A549 (cell line): ENCODE measurements around the gene APMAP. TPM values are rescaled to one million over a fixed set of nuclear protein-coding genes. Genes with fewer than 3 reads are reported as not detected.

ENCODE experiments used
- ATAC-seq, 2 experiments: fragments of 200-7000 bp in 1 of 2; fragments of >200 bp in 1 of 2; cut with Nextera tagmentation in 1 of 2; cut with Tn5 transposase in 1 of 2; 3 replicates each; pipeline versions ENCODE4 v1.8.0 to v1.9.1; 2018 to 2020; ENCODE audit warnings: mild to moderate bottlenecking in 1 of 2, moderate library complexity in 1 of 2
- CTCF ChIA-PET: fragments of 300-600 bp; sonication (Branson Sonifier 250); formaldehyde crosslinking; extraction: SDS; loops from one replicate; lab custom pipeline; 2021; ENCODE audit warnings: antibody characterized with exemption, inconsistent platforms; lab: Yijun Ruan, JAX
- POLR2A ChIA-PET: fragments of 350-600 bp; formaldehyde crosslinking; extraction: SDS; loops from one replicate; lab custom pipeline; 2021; ENCODE audit warnings: antibody characterized with exemption, inconsistent platforms; lab: Yijun Ruan, JAX
- DNase-seq, 2 experiments: peaks; one replicate each; pipeline versions ENCODE4 v3.0.0 to v3.0.0-alpha.2; 2011 to 2016; ENCODE audit warnings: low read depth in 1 of 2, low spot score in 1 of 2
- FAIRE-seq: peaks from 2 replicates; lab custom pipeline; 2011; peaks lifted over from hg19 to GRCh38; lab: Jason Lieb, UNC
- H3K27ac ChIP-seq, 2 experiments: fragments of >200 bp; sonication (Bioruptor Twin); formaldehyde crosslinking; 3 replicates each; pipeline ENCODE4 v1.5.1; 2016 to 2017
- H3K4me1 ChIP-seq: fragments of >200 bp; sonication (Bioruptor Twin); formaldehyde crosslinking; 3 replicates; pipeline ENCODE4 v1.6.1; 2016
- H3K4me2 ChIP-seq: fragments of >200 bp; sonication (Bioruptor Twin); formaldehyde crosslinking; 3 replicates; pipeline ENCODE4 v1.6.1; 2016
- H3K4me3 ChIP-seq: fragments of >200 bp; sonication (Bioruptor Twin); formaldehyde crosslinking; 3 replicates; pipeline ENCODE4 v1.5.1; 2016
- H3K9me3 ChIP-seq: fragments of >200 bp; sonication (Bioruptor Twin); formaldehyde crosslinking; 3 replicates; pipeline ENCODE4 v1.6.1; 2016
- BHLHE40 ChIP-seq: IDR thresholded peaks from 2 replicates; pipeline ENCODE4 v1.6.1; 2012; ENCODE audit warnings: low read depth, low read length, inconsistent platforms
- CHD4 ChIP-seq: fragments of 200-600 bp; sonication (generic); IDR thresholded peaks from 2 replicates; pipeline ENCODE4 v1.6.1; 2016; ENCODE audit warnings: antibody characterized with exemption, mild to moderate bottlenecking, borderline replicate concordance
- EHMT2 ChIP-seq: fragments of 200-600 bp; sonication (generic); IDR thresholded peaks from 2 replicates; pipeline ENCODE4 v1.6.1; 2016; ENCODE audit warnings: antibody characterized with exemption, low read depth, mild to moderate bottlenecking, moderate library complexity
- ESRRA ChIP-seq: fragments of 150-350 bp; IDR thresholded peaks from 2 replicates; pipeline ENCODE4 v1.6.1; 2014; ENCODE audit warnings: mild to moderate bottlenecking, low read length, borderline replicate concordance
- FOSB ChIP-seq: fragments of 250-450 bp; sonication (Bioruptor Pico); IDR thresholded peaks from 2 replicates; pipeline ENCODE4 v1.5.0; 2020; ENCODE audit warnings: mild to moderate bottlenecking, moderate library complexity
- FOSL2 ChIP-seq, 2 experiments: fragments of 450-650 bp in 1 of 2; fragments of >200 bp in 1 of 2; sonication (Bioruptor Twin) in 1 of 2; formaldehyde crosslinking; IDR thresholded peaks; 2 replicates each; pipeline versions ENCODE4 v1.5.0 to v1.6.1; 2016 to 2020; ENCODE audit warnings: mild to moderate bottlenecking in 1 of 2, moderate library complexity in 1 of 2
- GATA3 ChIP-seq: IDR thresholded peaks from 2 replicates; pipeline ENCODE4 v1.6.1; 2012; ENCODE audit warnings: borderline replicate concordance
- HOXB13 ChIP-seq: fragments of 250-450 bp; sonication (Bioruptor Pico); IDR thresholded peaks from 2 replicates; pipeline ENCODE4 v1.5.0; 2020; ENCODE audit warnings: low read depth, mild to moderate bottlenecking, moderate library complexity
- JUNB ChIP-seq: fragments of >200 bp; sonication (Bioruptor Twin); formaldehyde crosslinking; IDR thresholded peaks from 2 replicates; pipeline ENCODE4 v1.6.1; 2016
- KDM1A ChIP-seq: fragments of 200-600 bp; sonication (generic); IDR thresholded peaks from 2 replicates; pipeline ENCODE4 v1.6.1; 2016; ENCODE audit warnings: low read depth, mild to moderate bottlenecking
- MAZ ChIP-seq: fragments of 150-350 bp; IDR thresholded peaks from 2 replicates; pipeline ENCODE4 v1.6.1; 2014; ENCODE audit warnings: antibody characterized with exemption, low read depth, low read length, borderline replicate concordance
- NR3C1 ChIP-seq: fragments of >200 bp; sonication (Bioruptor Twin); formaldehyde crosslinking; IDR thresholded peaks from 3 replicates; pipeline ENCODE4 v1.6.1; 2017
- PHF8 ChIP-seq: fragments of 200-600 bp; sonication (generic); IDR thresholded peaks from 2 replicates; pipeline ENCODE4 v1.6.1; 2016; ENCODE audit warnings: low read depth, mild to moderate bottlenecking, antibody characterized with exemption, moderate library complexity, borderline replicate concordance
- POLR2AphosphoS2 ChIP-seq: conservative IDR thresholded peaks from 2 replicates; pipeline ENCODE4 v1.6.1; 2012; ENCODE audit warnings: low read length, improper control_type of control experiment, inconsistent platforms
- RARB ChIP-seq: fragments of 250-450 bp; sonication (Bioruptor Pico); IDR thresholded peaks from 2 replicates; pipeline ENCODE4 v1.8.0; 2021; ENCODE audit warnings: mild to moderate bottlenecking, moderate library complexity
- RNF2 ChIP-seq: fragments of 200-600 bp; sonication (generic); IDR thresholded peaks from 2 replicates; pipeline ENCODE4 v1.6.1; 2016; ENCODE audit warnings: low read depth, mild to moderate bottlenecking, antibody characterized with exemption, moderate library complexity, borderline replicate concordance
- TFCP2L1 ChIP-seq: fragments of 250-450 bp; sonication (Bioruptor Pico); IDR thresholded peaks from 2 replicates; pipeline ENCODE4 v1.5.0; 2021; ENCODE audit warnings: mild to moderate bottlenecking
- ZC3H11A ChIP-seq: fragments of 450-650 bp; IDR thresholded peaks from 2 replicates; pipeline ENCODE4 v1.6.1; 2014; ENCODE audit warnings: antibody characterized with exemption, mild to moderate bottlenecking
- ZNF302 ChIP-seq: fragments of 250-450 bp; sonication (Bioruptor Pico); IDR thresholded peaks from 2 replicates; pipeline ENCODE4 v1.9.0; 2021; ENCODE audit warnings: inconsistent platforms, mild to moderate bottlenecking, moderate library complexity
- ZSCAN20 ChIP-seq: fragments of 250-450 bp; sonication (Bioruptor Pico); IDR thresholded peaks from 2 replicates; pipeline ENCODE4 v1.8.0; 2022; ENCODE audit warnings: mild to moderate bottlenecking, moderate library complexity
- WGBS: methylation state at CpG from one replicate; pipeline ENCODE4 v1.1.6; 2017; ENCODE audit errors: missing lambda C conversion rate; 5-methylcytosine and 5-hydroxymethylcytosine counted together
- polyA plus RNA-seq, 4 experiments: library from polyadenylated mRNA; depleted of rRNA in 3 of 4; stranded (reverse); fragments of >200 nt; fragmentation: RNase III in 1 of 4; extraction: RNeasy Plus Mini Kit Qiagen cat#74134 plus additional on column Dnase treatment in 1 of 4; gene quantifications; 2 replicates in 3 of 4; 3 replicates in 1 of 4; pipeline ENCODE4 v1.2.3, GENCODE V29; 2011 to 2017
- TF ChIP-seq, protein P1 (sequence below): IDR thresholded peaks from 2 replicates; pipeline ENCODE4 v1.6.1; 2012; ENCODE audit warnings: low read depth, borderline replicate concordance
- TF ChIP-seq, protein P2 (sequence below): fragments of >200 bp; sonication (Bioruptor Twin); formaldehyde crosslinking; IDR thresholded peaks from 3 replicates; pipeline ENCODE4 v1.6.1; 2016
- TF ChIP-seq, protein P3 (sequence below): fragments of >200 bp; sonication (Bioruptor Twin); formaldehyde crosslinking; IDR thresholded peaks from 3 replicates; pipeline ENCODE4 v1.5.1; 2016
- TF ChIP-seq, protein P4 (sequence below): IDR thresholded peaks from 2 replicates; pipeline ENCODE4 v1.6.1; 2012

Gene APMAP
- polyA plus RNA-seq, 2 of the 4 experiments (the other 2 are of a cell fraction), result 113 to 141 TPM

DNA sequence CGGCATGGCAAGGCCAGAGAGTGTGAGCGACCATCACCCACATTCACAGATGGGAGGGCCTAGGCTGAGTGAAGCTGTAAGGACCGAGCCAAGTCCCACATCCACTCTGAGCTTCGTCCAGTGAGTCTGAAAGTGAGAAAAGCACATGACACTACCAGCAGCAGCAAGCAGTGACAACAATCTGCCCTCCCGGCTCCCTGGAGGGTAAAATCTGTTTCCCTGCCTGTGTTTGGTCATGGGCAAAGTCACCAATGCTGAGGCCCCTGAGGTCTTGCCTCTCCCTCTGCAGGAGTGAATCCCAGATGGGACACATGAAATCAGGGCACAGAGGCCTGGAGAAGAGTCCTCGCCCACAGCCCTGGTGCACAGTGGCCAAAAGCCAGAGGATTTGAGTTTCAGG is 49.9 kb downstream of the APMAP start:
- TF ChIP-seq, protein P1, sequence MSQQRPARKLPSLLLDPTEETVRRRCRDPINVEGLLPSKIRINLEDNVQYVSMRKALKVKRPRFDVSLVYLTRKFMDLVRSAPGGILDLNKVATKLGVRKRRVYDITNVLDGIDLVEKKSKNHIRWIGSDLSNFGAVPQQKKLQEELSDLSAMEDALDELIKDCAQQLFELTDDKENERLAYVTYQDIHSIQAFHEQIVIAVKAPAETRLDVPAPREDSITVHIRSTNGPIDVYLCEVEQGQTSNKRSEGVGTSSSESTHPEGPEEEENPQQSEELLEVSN, result no peak
- no peak for TF ChIP-seq RNF2
- TF ChIP-seq PHF8, result no peak
- TF ChIP-seq TFCP2L1 (CRISPR knock-in tag), result no peak
- TF ChIP-seq, protein P2, sequence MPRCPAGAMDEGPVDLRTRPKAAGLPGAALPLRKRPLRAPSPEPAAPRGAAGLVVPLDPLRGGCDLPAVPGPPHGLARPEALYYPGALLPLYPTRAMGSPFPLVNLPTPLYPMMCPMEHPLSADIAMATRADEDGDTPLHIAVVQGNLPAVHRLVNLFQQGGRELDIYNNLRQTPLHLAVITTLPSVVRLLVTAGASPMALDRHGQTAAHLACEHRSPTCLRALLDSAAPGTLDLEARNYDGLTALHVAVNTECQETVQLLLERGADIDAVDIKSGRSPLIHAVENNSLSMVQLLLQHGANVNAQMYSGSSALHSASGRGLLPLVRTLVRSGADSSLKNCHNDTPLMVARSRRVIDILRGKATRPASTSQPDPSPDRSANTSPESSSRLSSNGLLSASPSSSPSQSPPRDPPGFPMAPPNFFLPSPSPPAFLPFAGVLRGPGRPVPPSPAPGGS, result no peak
- no peak for TF ChIP-seq GATA3
- CTCF ChIA-PET, result interaction anchor here (0.9 to 1.1 kb wide), 2 partner anchors 10 to 12 kb away, joined by 3 read pairs; no protein-coding TSS in a partner anchor
- WGBS, result 19% methylated on average over 6 of the region's 6 CpGs
- DNase-seq, result no peak
- Histone ChIP-seq H3K27ac (no peak overlapping the region), H3K9me3 (peaks cover 5% of the 10 kb centered on the region; the same call in 1 of the 3 replicates), H3K4me1 (no peaks in the 10 kb centered on the region), H3K4me2 (no peak overlapping the region), H3K4me3 (no peak overlapping the region)
- FAIRE-seq, result no peak
- ATAC-seq, result no peak
- POLR2A ChIA-PET, result no interaction called here

DNA sequence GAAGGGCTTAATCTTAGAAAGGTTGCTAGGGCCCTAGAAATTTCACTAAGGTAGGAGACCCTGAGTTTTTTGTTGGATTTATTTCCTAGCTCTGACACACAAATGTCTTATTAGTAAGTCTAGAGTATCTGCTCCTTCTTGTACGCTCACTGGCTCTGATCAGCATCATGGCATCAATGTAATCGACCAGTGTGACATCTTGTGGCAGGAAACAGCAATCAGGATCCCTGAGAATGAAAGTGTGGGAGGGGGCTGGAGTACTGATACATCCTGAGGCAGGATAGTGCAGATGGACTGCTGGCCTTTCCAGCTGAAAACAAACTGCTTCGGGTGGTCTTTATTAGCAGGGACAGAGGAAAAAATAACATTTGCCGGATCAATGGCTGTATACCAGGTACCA is 53.5 kb downstream of the APMAP start:
- DNase-seq (no peak), ATAC-seq (no peak), FAIRE-seq (no peak)
- no peaks in the 10 kb centered on the region for H3K9me3 ChIP-seq
- CTCF ChIA-PET, result interaction anchor here (1.7 kb wide), 1 partner anchor 20 kb away, joined by 6 read pairs; no protein-coding TSS in a partner anchor
- no peak overlapping the region for H3K27ac ChIP-seq
- 20% methylated on average over 4 of the region's 4 CpGs for WGBS
- H3K4me2 ChIP-seq, result no peak overlapping the region
- no peak overlapping the region for H3K4me3 ChIP-seq
- TF ChIP-seq BHLHE40 (no peak), RARB (CRISPR knock-in tag) (no peak), NR3C1 (no peak), POLR2AphosphoS2 (no peak), MAZ (no peak), FOSL2 (IDR thresholded peaks at IDR 0.05) (no peak), FOSL2 (CRISPR knock-in tag; IDR thresholded peaks at IDR 0.05) (no peak), ZC3H11A (no peak), ESRRA (no peak), KDM1A (no peak), CHD4 (no peak), ZNF302 (CRISPR knock-in tag) (no peak), HOXB13 (CRISPR knock-in tag) (no peak), EHMT2 (no peak), JUNB (no peak), ZSCAN20 (CRISPR knock-in tag) (no peak), GATA3 (no peak), FOSB (CRISPR knock-in tag) (no peak)
- TF ChIP-seq, protein P3, sequence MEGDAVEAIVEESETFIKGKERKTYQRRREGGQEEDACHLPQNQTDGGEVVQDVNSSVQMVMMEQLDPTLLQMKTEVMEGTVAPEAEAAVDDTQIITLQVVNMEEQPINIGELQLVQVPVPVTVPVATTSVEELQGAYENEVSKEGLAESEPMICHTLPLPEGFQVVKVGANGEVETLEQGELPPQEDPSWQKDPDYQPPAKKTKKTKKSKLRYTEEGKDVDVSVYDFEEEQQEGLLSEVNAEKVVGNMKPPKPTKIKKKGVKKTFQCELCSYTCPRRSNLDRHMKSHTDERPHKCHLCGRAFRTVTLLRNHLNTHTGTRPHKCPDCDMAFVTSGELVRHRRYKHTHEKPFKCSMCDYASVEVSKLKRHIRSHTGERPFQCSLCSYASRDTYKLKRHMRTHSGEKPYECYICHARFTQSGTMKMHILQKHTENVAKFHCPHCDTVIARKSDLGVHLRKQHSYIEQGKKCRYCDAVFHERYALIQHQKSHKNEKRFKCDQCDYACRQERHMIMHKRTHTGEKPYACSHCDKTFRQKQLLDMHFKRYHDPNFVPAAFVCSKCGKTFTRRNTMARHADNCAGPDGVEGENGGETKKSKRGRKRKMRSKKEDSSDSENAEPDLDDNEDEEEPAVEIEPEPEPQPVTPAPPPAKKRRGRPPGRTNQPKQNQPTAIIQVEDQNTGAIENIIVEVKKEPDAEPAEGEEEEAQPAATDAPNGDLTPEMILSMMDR, result no peak
- TF ChIP-seq, protein P4, sequence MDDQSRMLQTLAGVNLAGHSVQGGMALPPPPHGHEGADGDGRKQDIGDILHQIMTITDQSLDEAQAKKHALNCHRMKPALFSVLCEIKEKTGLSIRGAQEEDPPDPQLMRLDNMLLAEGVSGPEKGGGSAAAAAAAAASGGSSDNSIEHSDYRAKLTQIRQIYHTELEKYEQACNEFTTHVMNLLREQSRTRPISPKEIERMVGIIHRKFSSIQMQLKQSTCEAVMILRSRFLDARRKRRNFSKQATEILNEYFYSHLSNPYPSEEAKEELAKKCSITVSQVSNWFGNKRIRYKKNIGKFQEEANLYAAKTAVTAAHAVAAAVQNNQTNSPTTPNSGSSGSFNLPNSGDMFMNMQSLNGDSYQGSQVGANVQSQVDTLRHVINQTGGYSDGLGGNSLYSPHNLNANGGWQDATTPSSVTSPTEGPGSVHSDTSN, result no peak
- POLR2A ChIA-PET, result no interaction called here
- no peaks in the 10 kb centered on the region for H3K4me1 ChIP-seq
